ENCODE data around the gene FOXP3.

The FOXP3 gene

DNA sequence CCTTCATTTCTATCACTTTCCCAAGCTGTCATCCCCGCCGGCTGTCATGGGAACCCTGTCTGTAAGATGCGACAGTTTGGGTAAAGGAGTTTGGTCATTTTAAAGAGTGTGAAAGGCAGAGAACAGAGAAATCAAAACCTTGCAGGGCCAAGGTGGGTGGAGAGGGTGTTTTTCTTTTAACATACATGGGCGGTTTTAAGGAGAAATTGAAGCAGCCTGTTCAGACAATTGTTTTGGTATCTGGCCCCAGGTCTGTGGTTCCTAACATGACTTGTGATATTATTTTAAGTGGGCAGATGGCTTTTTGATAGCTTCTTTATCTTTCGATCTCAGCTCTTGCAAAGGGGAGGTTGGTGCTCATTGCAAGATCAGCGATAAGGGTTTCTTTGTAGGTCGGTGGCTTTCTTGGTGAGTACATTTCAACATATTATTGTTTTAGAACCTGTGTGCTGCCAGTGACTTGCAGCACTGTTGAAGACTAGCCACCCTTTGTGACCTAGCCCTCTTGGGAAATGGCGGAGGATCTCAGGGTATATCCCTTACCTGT lies 8.7 kb upstream of the FOXP3 start:
- DNase-seq, result no peak

DNA sequence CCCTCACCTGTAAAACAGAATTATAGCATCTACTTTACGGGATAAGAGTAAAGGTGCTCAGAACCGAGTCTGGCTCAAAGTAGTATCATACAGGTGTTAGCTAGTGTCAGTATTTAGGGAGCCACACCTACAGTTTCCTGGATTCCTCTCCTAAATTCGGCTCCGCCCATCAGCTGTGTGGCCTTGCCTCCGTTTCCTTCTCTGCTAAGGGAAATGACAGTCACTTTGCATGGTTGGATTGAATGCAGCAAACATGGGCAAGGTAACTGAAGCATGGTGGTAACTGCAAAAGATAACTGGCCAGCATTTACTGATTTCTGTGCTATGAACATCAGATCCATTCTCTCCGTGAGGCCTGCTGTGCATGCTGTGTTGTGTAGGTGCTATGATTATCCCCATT lies 7.9 kb upstream of the FOXP3 start:
- DNase-seq, result no peak

DNA sequence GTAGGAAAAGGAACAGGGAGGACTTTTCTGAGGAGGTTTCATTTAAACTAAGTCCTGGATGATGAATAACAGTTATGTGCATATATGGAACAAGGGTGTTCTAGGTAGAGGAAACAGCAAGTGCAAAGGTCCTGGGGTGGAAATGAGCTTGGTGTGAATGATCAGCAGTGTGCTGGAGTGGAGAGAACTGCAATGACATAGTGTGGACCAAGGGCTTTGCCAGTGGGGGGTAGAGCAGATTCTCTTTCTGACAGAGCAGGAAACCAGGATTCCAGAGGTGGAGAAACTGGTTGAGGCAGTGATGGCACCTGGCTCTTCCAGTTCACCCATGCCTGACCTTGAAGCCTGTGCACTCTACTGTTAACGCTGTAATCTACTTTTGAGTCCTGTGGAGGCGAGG lies 6.8 kb upstream of the FOXP3 start:
- no peak for DNase-seq

DNA sequence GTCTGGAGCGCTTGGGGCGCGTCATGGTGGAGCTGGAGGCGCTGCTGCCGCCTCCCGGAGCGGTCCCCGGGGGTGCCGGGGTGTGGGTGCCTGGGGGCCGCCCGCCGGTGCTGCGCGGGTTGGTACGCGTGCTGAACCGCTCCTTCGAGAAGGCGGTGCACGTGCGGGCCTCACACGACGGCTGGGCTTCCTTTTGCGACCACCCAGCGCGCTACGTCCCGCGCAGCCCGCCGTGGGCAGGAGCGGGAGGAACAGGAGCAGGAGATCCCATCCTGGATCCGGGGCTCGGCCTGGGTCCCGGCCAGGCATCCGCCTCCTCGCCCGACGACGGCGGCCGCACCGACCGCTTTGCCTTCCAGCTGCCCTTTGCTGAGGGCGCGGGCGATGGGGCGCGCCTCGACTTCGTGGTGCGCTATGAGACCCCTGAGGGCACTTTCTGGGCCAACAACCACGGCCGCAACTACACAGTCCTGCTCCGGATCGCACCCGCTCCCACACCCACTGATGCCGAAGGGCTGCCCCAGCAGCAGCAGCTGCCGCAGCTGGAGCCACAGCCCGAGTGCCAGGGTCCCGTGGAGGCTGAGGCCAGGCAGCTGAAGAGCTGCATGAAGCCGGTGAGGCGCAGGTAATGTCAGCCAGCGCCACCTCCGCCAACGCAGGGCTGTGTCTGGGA lies 5.9 kb upstream of the FOXP3 start:
- no peak for DNase-seq

DNA sequence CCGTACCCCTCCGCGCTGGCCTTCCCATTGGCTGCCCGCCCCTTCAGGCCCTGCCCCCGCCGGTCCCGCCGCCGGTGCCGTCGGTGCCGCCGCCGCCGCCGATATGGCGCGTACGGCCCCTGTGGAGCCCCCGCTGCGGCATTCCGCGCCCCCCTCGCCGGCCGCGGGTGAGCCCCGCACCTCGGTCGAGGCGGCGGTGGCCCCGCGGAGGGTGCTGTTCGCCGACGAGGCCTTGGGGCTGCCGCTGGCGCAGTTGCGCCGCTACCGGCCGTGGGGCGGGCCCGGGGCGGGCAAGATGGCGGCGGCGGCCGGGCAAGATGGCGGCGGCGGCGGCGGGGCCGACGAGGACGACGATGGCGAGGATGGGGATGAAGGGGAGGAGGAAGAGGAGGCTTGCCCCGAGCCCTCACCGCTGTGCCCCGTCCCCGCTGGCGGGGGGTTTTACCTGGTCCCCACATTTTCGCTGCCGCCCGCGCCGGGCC lies 5.3 kb upstream of the FOXP3 start, which contains the start of gene PPP1R3F:
Gene PPP1R3F, plus strand, starts transcription at position 27 of the 482 bp plus-strand sequence. Its CDS starts 77 bp downstream, at position 104.
- no peak for DNase-seq

DNA sequence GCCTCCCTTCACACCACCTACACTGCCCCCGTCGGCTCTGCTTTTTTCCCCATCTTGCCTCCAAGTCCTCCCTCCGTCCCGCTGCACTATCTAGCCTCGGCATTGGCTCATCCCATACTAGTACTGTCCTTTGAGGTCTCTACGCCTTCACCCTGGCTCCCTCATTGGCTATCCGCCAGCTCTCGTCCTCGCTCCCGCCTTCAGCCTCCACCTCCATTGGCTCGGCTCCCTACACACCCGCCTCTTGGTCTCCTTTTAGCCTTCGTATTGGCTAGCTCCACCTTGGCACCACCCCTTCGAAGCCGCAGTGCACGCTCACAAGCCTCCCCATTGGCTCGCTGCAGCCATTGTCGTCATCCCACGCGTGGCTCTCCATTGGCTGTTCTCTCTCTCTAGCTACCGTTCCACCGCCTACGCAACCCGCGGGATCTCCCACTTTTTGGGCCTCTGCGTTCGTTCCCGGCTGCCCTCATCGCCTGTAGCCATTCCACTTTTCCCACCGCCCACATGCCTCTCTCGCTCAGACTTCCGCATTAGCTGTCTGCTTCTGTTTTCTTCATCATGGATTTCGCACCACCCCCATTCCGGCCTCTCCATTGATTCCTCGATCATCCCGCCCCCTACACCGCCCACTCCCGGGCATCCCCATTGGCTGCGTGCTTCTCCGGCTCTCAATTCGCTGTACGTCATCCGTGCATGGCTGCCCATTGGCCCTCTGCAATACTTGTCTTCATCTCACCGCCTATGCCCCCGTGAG lies 4.7 kb upstream of the FOXP3 start:
- peak; percentile 98 for DNase-seq

DNA sequence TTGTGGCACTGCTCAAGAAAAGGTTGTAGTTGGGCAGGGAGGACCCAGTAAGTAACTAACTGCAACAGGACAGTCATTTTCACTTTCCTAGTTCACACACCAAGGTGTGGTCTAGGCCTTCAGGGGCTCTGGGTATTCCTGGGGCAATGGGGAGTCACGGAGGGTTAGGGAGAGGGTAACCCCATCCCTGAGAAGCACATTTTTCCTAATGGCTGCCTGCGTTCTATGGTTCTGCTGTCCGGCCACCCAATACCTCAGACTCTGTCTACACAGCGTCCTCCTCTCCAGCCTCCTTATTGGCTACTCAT lies 4.1 kb upstream of the FOXP3 start:
- no peak for DNase-seq

DNA sequence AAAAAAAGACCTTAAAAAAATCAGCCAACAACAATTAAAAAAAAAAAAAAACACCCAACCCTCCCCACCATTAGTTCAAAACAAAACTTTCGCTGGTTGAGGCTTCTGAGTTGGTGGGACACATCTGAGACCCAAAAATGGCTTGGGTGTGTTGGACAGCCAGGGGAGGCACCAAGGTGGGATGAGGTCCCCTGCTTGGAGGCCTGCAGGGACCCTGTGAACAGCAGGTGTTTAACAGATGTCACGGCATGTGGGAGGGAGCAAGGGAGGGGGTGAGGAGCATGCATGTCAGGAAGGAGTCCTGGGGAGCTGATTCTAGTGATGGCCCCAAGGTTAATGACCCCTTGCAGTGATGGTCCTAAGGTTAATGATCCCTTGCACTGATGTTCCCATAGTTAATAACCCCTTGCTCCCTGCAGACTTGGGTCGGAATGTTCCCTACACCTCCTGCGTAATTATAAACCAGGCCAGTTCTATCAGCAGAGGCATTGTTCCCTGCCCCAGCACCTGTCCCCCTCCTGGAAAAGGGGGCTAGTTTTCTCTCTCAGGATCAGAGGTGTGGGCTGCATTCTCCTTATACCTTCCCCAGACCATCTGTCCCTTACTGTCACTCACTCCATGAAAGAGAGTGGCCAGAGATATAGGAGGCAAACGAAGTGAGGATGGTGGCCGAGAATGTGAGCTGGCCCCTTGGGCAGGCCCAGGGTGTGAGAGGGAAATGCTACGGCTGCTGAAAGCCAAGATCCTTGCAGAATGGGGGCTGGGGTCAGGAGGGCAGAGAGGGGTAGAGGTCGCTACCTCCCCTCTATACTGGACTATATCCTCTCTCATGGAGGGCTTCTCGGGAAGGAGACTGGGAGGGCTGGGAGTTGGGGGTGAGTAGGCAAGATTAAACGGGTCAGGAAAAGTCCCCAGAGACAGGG lies 2.3 kb upstream of the FOXP3 start:
- DNase-seq, result no peak

DNA sequence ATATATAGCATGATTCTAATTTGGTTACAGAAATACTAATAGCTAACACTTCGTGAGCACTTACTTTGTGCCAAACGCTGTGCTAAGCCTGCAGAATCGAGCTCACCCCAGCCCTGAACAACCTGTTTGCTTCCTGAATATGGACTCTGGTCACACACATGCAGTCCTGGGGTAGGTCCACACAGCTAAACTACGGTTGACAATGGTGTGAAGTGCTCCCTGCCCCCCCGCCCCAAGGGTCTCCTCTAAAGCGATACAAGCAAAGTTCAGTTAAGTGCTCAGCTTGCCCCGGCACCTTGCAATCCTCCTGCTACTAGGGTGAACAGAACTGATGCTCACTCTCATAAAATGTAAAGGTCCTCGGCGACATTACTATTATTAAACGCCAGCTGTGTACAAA lies 879 bp downstream of the FOXP3 start:
- DNase-seq, result no peak

DNA sequence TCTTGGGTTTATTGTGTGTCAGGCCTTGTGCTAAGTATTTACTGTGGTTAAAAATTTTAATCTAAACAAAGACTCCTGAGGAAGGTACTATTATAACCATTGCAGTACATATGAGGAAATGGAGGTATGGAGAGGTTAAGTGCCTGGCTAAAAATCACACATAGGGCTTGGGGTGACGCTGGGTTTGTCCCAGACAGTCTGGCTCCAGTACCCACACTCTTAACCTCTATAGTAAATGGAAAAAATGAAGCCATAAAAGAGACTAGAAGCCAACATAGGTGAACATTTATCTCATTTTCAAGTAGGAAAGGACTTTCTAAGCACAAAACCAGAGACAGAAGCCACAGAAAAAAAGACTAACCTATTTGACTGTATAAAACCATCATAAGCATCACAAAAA lies 1.9 kb downstream of the FOXP3 start:
- DNase-seq, result no peak

DNA sequence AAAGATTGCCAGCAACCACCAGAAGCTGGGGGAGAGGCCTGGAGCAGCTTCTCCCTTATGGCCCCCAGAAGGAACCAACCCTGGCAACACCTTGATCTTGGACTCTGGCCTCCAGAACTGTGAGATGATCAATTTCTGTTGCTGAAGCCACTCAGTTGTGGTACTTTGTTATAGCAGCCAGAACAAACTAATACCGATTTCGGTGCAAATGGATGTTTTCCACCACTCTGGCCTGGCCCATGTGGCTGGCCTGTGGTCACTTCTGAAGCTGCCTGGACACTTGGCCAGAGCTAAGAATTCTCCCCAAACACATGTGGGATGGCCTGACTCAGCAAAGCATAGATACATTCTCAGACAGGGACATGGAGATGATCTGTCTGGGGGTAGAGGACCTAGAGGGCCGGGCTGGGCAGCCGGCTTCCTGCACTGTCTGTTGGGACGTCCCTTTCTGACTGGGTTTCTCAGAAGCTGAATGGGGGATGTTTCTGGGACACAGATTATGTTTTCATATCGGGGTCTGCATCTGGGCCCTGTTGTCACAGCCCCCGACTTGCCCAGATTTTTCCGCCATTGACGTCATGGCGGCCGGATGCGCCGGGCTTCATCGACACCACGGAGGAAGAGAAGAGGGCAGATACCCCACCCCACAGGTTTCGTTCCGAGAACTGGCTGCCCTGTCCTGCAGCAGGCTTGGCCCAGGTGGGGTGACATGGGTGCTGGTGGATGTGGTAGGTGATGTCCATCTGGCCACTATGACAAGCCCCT lies 4.1 kb downstream of the FOXP3 start:
- no peak for DNase-seq

DNA sequence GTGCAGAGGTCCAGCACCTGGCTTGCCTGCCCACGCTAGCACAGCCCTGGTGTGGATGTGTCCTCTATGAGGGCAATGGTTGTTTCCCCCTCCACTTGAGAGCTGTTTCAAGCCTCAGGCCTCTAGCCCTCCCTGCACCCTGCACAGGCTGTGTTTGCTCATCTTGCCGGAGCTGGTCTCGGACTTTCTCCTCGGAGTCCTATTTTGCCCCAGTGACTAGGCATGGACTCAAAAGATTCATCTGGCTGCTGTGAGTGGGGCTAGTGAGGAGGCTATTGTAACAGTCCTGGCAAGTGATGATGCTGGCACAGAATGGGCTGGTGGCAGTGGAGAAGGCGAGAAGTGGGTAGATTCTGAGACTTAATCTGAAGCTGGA lies 5.8 kb downstream of the FOXP3 start:
- DNase-seq, result no peak

DNA sequence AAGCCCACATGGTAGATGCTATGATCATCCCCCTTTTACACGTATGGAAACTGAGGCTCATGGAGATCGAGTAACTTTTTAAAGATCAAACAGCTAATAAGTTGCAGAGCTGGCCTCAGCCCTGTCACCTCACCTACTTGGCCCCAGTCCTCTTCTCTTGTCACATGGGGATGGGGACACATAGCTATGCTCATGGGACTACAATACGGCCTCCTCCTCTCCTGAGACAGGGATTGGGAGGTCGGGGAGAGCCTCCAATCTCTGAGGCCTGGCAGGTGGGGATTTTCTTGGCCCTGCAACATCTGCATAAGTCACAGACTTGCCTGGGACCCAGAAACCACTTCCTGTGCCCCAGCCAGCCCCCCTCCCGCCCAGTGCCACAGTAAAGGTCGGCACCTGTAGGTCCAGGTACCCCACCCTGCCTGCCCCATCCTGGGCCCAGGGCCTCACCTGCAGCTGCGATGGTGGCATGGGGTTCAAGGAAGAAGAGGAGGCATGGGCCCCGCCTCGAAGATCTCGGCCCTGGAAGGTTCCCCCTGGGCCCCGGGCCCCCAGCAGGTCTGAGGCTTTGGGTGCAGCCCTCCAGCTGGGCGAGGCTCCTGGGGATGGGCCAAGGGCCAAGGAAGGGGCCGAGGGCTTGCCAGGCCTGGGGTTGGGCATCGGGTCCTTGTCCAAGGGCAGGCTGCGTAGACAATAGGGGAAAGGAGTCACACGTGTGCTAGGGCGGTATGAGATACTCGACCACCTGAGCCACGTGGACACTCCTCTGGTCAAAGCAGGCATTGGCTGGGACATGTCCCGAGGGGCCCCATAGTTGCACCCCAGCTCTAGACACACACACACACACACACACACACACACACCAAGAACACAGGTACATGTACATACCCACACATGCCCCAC lies 6.4 kb downstream of the FOXP3 start:
- no peak for DNase-seq

DNA sequence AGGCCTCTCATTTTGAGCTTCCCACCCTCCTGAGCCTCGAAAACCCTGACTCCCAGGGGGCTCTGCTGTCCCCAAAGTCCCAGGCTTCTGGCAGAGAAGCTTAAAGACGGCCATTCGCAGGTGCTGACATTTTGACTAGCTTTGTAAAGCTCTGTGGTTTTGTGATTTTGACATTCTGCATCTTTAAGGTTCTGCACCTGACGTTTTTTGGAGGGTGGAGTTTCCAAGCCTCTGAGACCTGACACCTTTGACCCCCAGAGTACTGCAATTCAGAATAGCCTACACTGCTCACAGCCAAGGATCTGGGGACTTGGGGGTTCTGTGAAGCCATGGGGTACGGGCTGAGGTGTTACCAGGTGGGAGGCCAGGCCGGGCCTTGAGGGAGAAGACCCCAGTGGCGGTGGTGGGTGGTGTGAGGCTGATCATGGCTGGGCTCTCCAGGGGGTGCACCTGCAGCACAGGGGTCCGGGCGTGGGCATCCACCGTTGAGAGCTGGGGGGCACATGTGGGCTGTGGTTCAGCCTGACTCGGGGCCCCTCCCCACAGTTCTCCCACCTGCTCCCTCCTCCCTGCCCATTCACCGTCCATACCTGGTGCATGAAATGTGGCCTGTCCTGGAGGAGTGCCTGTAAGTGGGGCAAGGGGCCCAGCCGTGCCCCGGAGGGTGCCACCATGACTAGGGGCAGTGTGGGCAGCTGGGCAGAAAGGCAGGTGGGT lies 7.3 kb downstream of the FOXP3 start:
- no peak for DNase-seq

DNA sequence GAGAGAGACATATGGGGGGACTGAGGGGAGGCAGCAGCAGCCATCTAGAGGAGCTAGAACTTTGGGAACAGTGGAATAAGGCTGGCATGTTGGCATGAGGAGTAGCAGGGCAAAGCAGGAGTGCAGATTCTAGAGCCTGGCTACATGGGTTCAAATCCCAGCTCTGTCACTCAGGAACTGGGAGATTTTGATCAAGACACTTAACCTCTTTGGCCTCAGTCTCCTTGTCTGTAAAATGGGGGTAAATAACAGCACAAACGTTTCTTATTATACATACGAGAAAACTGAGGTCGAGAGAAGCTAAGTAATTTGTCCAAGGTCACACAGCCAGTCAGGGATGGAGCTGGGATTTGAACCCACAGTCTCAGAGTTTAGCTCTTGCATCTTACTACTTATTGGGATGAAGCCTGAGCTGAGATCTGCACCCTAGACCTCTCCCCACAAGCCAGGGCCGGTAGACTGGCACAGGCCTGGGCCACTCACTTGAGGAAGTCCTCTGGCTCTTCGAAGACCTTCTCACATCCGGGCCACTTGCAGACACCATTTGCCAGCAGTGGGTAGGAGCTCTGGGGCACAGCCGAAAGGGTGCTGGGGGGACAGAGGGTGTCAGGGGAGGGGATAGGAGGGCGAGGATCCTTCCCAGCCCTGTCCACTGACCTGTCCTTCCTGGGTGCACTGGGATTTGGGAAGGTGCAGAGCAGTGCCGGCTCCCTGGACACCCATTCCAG lies 8.1 kb downstream of the FOXP3 start:
- DNase-seq, result no peak

DNA sequence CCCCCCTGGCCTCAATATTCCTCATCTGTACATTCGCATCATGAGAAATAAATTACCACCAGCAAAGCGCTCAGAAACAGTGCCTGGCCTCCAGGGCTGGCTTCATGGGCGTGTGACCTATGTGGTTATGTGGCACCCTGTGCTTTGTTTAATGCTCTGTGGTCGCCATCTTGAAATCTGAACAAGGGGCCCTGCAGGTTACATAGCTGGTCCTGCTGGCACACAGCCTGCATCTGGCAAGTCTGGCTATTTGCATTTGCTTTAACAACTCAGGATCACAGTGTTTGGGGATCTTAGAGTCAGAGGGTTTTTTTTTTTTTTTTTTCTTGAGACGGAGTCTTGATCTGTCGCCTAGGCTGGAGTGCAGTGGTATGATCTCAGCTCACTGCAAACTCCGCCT lies 9.9 kb downstream of the FOXP3 start:
- DNase-seq, result no peak

DNA sequence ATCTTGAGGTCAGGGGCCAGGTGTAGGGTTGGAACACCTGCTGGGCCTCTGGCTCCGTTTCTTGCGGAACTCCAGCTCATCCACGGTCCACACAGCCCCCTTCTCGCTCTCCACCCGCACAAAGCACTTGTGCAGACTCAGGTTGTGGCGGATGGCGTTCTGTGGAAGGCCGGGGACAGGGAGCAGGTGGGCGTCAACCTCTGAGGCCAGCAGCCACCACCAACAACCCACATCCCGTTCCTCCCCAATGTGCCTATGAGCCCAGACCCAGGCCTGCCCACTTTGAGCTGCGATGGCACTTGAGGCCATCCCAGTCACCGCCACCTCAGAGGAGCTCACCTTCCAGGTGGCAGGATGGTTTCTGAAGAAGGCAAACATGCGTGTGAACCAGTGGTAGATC lies 13.2 kb downstream of the FOXP3 start:
- DNase-seq, result no peak

DNA sequence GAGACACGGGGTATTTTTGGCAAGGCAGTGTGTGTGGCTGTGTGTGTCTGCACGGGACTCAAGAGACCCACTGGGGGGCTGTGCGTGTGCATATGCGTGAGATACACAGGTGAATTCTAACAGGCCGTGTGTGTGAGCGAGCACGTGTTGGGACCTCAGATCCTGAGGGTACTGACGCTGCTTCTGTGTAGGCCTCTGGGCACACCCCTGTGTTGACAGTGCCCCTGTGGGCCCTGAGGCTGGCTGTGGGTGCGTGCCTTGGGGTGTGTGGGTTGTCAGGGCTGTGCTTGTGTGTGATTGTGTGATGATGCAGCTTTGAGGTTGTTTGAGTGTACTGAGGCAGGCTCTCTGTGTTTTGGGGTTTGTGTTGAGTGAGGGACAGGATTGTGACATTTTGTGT lies 13.9 kb downstream of the FOXP3 start:
- DNase-seq, result no peak

DNA sequence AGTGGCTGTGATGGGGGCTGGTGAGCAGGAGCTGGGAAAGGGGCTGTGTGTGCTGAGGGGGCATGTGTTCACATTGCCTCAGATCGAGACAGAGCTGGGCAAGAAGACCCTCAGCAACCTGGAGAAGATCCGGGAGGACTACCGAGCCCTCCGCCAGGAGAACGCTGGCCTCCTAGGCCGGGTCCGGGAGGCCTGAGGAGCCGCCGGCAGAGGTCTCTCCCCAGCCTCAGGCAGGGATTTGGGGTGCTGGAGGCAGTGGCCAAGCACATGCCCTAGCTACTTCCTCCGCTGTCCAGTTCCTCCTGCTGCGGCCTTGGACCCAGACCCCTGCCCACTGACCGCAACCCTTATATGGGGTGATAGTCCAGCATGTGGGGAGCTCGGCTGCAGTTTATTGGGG lies 14.4 kb downstream of the FOXP3 start:
- no peak for DNase-seq

DNA sequence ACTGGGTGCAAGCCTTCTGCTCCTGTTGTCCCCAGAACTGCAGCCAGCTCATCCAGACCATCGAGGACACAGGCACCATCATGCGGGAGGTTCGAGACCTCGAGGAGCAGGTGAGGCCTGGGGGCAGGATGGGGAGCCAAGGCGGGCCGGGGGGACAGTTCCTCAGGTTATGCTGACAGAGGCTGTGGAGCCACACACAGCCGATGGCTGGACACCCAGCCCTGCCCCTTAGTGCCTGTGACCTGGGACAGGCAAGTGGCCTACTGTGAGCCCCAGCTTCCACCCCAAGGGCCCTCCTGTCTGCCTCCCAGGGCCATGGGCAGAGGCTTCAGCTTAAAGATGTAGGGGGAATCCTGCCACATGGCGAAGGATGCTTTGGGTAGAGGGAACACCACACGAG lies 14.9 kb downstream of the FOXP3 start:
- DNase-seq, result no peak

Data from fibroblast of upper back skin (primary cell).